Transverse colon (tissue), 4 donors: ENCODE measurements around the gene ARHGEF4. TPM values are rescaled to one million over a fixed set of nuclear protein-coding genes. Genes with fewer than 3 reads are reported as not detected.

Source experiments
- DNase-seq: peaks from one replicate; pipeline ENCODE4 v3.0.0-alpha.2; 2019
- H3K27ac ChIP-seq, 4 donors: fragments of 200-600 bp; sonication (generic); 2 replicates each; pipeline ENCODE4 v1.5.1; 2016 to 2018; ENCODE audit warnings: inconsistent platforms in 4 of 4
- H3K27me3 ChIP-seq: fragments of 200-600 bp; sonication (generic); 2 replicates; pipeline ENCODE4 v1.5.1; 2017; ENCODE audit warnings: inconsistent platforms
- H3K36me3 ChIP-seq, 4 donors: fragments of 200-600 bp; sonication (generic); 2 replicates each; pipeline ENCODE4 v1.5.1; 2017 to 2019; ENCODE audit warnings: inconsistent platforms in 4 of 4
- H3K4me1 ChIP-seq, 4 donors: fragments of 200-600 bp; sonication (generic); 2 replicates each; pipeline ENCODE4 v1.5.1; 2017 to 2020; ENCODE audit warnings: inconsistent platforms in 4 of 4
- H3K4me3 ChIP-seq, 4 donors: fragments of 200-600 bp; sonication (generic); 1 replicate in 1 of 4; 2 replicates in 3 of 4; pipeline versions ENCODE4 v1.5.1 to v1.6.1; 2017 to 2019; ENCODE audit warnings: inconsistent platforms in 4 of 4
- H3K9me3 ChIP-seq, 2 donors: fragments of 200-600 bp; sonication (generic); 2 replicates each; pipeline ENCODE4 v1.5.1; 2017 to 2019; ENCODE audit warnings: inconsistent platforms in 2 of 2
- EP300 ChIP-seq: sonication (generic); formaldehyde crosslinking; IDR thresholded peaks from one replicate; pipeline ENCODE4 v1.6.1; 2017; ENCODE audit warnings: antibody characterized with exemption, low read depth
- POLR2A ChIP-seq: fragments of 450-650 bp; IDR thresholded peaks from one replicate; pipeline ENCODE4 v1.6.1; 2016; ENCODE audit warnings: antibody characterized with exemption, mild to moderate bottlenecking, moderate library complexity
- POLR2AphosphoS5 ChIP-seq, 3 donors: sonication (generic); formaldehyde crosslinking; IDR thresholded peaks; one replicate each; pipeline ENCODE4 v1.6.1; 2016; ENCODE audit warnings: antibody characterized with exemption in 3 of 3
- WGBS, 2 donors: methylation state at CpG; one replicate each; pipeline ENCODE4 v1.1.5; 2018; ENCODE audit warnings: low coverage in 1 of 2; 5-methylcytosine and 5-hydroxymethylcytosine counted together
- in situ Hi-C, 4 donors: fragments of 200-750 bp; cut with MboI; loops; one replicate each; pipeline versions ENCODE4 v1.15.0 to v1.15.1; 2017; ENCODE audit warnings: low sequenced_read_pairs in 3 of 4, low pct_ligation_motif_present in 1 of 4, low pct_unique_long_range_greater_than_20kb in 1 of 4
- intact Hi-C: fragments of 100-400 bp; cut with DNase I; formaldehyde crosslinking; loops from one replicate; pipeline ENCODE4 v1.15.1; 2023; ENCODE audit warnings: low total_unique reads
- total RNA-seq, 4 donors: library from RNA; depleted of rRNA; stranded (reverse); fragments of >200 nt; gene quantifications; one replicate each; pipeline ENCODE4 v1.1.0, GENCODE V29; 2016
- TF ChIP-seq, protein P1 (sequence below), 5 experiments: fragments of 200-600 bp in 3 of 5; fragments of 450-650 bp in 2 of 5; sonication (generic) in 3 of 5; IDR thresholded peaks; 1 replicate in 2 of 5; 2 replicates in 3 of 5; pipeline ENCODE4 v1.5.1; 2016 to 2017; ENCODE audit warnings: antibody characterized with exemption in 5 of 5, inconsistent platforms in 3 of 5, mild to moderate bottlenecking in 2 of 5, moderate library complexity in 1 of 5

ARHGEF4 gene
- total RNA-seq, 4 donors from 2014 or later: 1.2 to 16.8 (median 1.7) TPM

DNA sequence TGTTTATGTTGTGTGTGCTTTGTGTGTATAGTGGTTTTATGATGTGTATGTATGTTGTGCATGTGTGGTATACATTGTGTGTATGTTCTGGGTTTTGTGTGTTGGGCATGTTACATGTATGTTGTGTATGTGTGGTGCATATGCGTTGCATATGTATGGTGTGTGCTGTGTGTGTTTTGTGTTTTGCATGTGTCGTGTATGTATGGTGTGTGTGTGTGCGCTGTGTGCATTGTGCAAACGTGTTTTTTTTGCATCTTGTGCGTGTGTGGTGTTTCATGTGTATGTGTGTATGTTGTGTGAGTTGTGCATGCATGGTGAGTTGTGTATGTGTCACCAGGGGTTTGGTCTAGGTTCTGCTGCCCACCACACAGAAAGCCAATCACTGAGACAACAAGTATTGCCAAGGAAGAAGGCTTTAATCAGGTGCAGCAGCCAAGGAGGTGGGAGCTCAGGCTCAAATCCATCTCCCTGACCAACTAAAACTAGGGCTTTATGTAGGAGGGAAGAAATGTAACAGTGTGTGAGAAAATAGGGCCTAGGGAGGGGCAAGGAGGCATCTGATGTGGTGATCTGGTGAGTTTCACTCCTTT is 140.8 kb downstream of the ARHGEF4 start:
- Histone ChIP-seq H3K4me1 (no peaks in the 10 kb centered on the region), H3K9me3 (peaks cover 0 to 10% of the 10 kb centered on the region in 2 donors), H3K27ac (no peak overlapping the region), H3K27me3 (no peaks in the 10 kb centered on the region), H3K36me3 (no peaks in the 10 kb centered on the region), H3K4me3 (no peak overlapping the region)
- in situ Hi-C loops: no loop called here
- DNase-seq: no peak
- WGBS, 2 donors: 94 to 100% methylated on average over 3 to 5 of the region's 5 CpGs
- intact Hi-C loops: no loop called here
- TF ChIP-seq, protein P1, sequence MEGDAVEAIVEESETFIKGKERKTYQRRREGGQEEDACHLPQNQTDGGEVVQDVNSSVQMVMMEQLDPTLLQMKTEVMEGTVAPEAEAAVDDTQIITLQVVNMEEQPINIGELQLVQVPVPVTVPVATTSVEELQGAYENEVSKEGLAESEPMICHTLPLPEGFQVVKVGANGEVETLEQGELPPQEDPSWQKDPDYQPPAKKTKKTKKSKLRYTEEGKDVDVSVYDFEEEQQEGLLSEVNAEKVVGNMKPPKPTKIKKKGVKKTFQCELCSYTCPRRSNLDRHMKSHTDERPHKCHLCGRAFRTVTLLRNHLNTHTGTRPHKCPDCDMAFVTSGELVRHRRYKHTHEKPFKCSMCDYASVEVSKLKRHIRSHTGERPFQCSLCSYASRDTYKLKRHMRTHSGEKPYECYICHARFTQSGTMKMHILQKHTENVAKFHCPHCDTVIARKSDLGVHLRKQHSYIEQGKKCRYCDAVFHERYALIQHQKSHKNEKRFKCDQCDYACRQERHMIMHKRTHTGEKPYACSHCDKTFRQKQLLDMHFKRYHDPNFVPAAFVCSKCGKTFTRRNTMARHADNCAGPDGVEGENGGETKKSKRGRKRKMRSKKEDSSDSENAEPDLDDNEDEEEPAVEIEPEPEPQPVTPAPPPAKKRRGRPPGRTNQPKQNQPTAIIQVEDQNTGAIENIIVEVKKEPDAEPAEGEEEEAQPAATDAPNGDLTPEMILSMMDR (IDR thresholded peaks at IDR 0.05): no peak
- TF ChIP-seq EP300 (no peak), POLR2A (no peak), POLR2AphosphoS5 (IDR thresholded peaks at IDR 0.05) (no peak)

DNA sequence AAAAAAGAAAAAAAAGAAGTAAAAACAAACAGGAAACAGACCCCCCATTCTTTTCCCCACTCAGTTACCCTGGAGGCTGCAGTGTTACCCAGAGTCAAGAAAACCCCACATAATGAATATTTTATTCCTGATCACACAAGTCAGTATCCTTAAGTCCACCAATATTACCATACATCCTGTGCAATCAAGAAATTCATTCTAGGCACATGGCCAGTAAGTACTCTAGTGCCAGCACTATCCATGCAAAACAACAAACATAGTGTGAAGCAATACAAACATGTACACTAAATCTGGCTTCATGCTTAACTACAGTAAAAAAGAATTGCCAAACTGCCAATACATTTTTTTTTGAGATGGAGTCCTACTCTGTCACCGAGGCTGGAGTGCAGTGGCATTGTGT is 145.0 kb downstream of the ARHGEF4 start:
- DNase-seq: no peak
- intact Hi-C loops (no loop called here), in situ Hi-C loops (no loop called here)
- H3K4me1 ChIP-seq: no peaks in the 10 kb centered on the region
- WGBS, 2 donors: 50 to 60% methylated on average over 1 of the region's 1 CpG
- TF ChIP-seq POLR2AphosphoS5 (IDR thresholded peaks at IDR 0.05) (no peak), POLR2A (no peak), EP300 (no peak)
- TF ChIP-seq, protein P1 (IDR thresholded peaks at IDR 0.05): no peak
- peaks cover 0 to 10% of the 10 kb centered on the region in 2 donors for H3K9me3 ChIP-seq
- H3K4me3 ChIP-seq: no peak overlapping the region
- H3K27ac ChIP-seq: no peak overlapping the region
- no peaks in the 10 kb centered on the region for H3K36me3 ChIP-seq
- H3K27me3 ChIP-seq: no peaks in the 10 kb centered on the region

GRCh38 chr2:130985206-130985780 is 148.6 kb downstream of the ARHGEF4 start:
- no peaks in the 10 kb centered on the region for H3K27me3 ChIP-seq
- H3K9me3 ChIP-seq: no peaks in the 10 kb centered on the region
- no peak overlapping the region for H3K4me3 ChIP-seq
- no peaks in the 10 kb centered on the region for H3K36me3 ChIP-seq
- WGBS, 2 donors: 87 to 100% methylated on average over 3 to 4 of the region's 4 CpGs
- intact Hi-C loops: no loop called here
- DNase-seq: no peak
- no peak for TF ChIP-seq EP300
- TF ChIP-seq, protein P1 (IDR thresholded peaks at IDR 0.05): no peak
- no peak for TF ChIP-seq POLR2AphosphoS5 (IDR thresholded peaks at IDR 0.05)
- TF ChIP-seq POLR2A: no peak
- H3K4me1 ChIP-seq: no peaks in the 10 kb centered on the region
- in situ Hi-C loops: no loop called here
- no peak overlapping the region for H3K27ac ChIP-seq

DNA sequence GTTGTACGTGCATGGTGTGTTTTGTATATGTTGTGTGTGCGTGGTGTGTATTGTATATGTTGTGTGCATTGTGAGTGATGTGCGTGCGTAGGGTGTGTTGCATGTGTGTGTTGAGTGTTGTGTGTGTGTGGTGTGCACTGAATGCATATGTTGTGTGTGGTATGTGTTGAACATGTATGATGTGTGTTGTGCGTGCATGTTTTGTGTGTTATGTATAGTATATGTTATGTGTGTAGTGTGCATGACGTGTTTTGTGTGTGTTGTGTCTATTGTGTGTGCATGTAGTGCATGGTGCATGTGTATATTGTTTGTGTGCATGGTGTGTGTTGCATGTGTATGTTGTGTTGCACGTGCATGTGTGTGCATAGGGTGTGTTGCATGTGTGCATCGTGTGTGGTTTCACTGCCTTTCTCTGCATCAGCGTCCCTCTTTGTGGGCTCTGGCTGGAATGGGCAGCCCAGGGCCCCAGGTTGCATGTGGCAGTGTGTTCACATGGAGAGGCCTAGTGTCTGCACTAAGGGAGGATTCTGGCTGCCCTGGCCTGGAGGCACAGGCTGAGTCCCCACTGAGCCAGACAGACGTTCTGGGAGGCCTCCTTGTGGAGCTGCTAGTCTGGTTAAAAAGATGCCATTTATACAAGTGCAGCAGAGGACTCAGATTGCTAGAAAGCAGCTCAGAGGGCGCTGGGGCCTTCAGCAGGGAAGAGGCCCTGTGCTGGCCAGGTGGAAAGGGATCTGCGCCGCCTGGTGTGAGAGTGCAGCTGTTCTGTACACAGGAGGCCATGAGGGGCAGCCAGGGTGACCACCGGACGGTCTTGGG is 149.3 kb downstream of the ARHGEF4 start:
- TF ChIP-seq, protein P1 (IDR thresholded peaks at IDR 0.05): no peak
- H3K9me3 ChIP-seq: no peaks in the 10 kb centered on the region
- intact Hi-C loops: no loop called here
- no peak for DNase-seq
- no peaks in the 10 kb centered on the region for H3K36me3 ChIP-seq
- H3K27me3 ChIP-seq: no peaks in the 10 kb centered on the region
- in situ Hi-C loops: no loop called here
- no peaks in the 10 kb centered on the region for H3K4me1 ChIP-seq
- H3K4me3 ChIP-seq: no peak overlapping the region
- H3K27ac ChIP-seq: no peak overlapping the region
- 83 to 89% methylated on average over 5 to 14 of the region's 15 CpGs for WGBS, 2 donors
